Measurements from ENCODE around the gene RBM22. TPM values are rescaled to one million over a fixed set of nuclear protein-coding genes. Genes with fewer than 3 reads are reported as not detected.
"Not testable (repeated sequence)": the region's sequence is repeated elsewhere in the genome, so short reads cannot be mapped to it uniquely, and the experiment has no call there.

The RBM22 gene
- polyA plus RNA-seq, 2 of the 4 experiments (the other 2 are of a cell fraction), result 42.2 to 75.7 TPM

- Histone ChIP-seq H3K9me3 (no peaks in the 10 kb centered on the region), H3K4me2 (no peak overlapping the region), H3K27ac (no peak overlapping the region), H3K4me3 (no peak overlapping the region), H3K4me1 (0 out of 3 replicates have a peak, but pooled peaks cover 4% of the 10 kb centered on the region)
- ChIA-PET CTCF (interaction anchor here (1.1 kb wide), 1 partner anchor 79 kb away, joined by 3 read pairs; no protein-coding TSS in a partner anchor), POLR2A (interaction anchor here (0.8 kb wide), 1 partner anchor 8 kb away, joined by 5 read pairs; the partner anchor contains the start of gene DCTN4)
- no peak for DNase-seq (ENCODE audit: low read depth in 1 of 2, low spot score in 1 of 2)
- TF ChIP-seq ZSCAN20 (CRISPR knock-in tag; IDR thresholded peaks at IDR 0.05), result no peak
- TF ChIP-seq SMC3 (IDR thresholded peaks at IDR 0.05), result no peak
- TF ChIP-seq ZC3H11A (IDR thresholded peaks at IDR 0.05), result no peak
- no peak for TF ChIP-seq HMGXB4 (CRISPR knock-in tag; IDR thresholded peaks at IDR 0.05; ENCODE audit: borderline replicate concordance)
- TF ChIP-seq CEBPB (IDR thresholded peaks at IDR 0.05), result no peak
- TF ChIP-seq ATOH8 (CRISPR knock-in tag; IDR thresholded peaks at IDR 0.05; ENCODE audit: low read depth), result no peak
- no peak for TF ChIP-seq KDM1A (IDR thresholded peaks at IDR 0.05; ENCODE audit: low read depth)
- TF ChIP-seq CTCF (IDR thresholded peaks at IDR 0.05), result no peak
- no peak for TF ChIP-seq MYC (IDR thresholded peaks at IDR 0.05; ENCODE audit: borderline replicate concordance, low read length)
- ATAC-seq, result no peak
- WGBS (ENCODE audit: missing lambda C conversion rate), result 86% methylated on average over 2 of the region's 2 CpGs
- no peak for FAIRE-seq
Measured at GRCh38 chr5:150750469-150750868, 49.6 kb upstream of the RBM22 start.

GRCh38 chr5:150743142-150743488, 42.3 kb upstream of the RBM22 start:
- H3K27ac ChIP-seq; H3K4me2 ChIP-seq; H3K4me3 ChIP-seq; CTCF ChIA-PET; DNase-seq (ENCODE audit: low read depth in 1 of 2, low spot score in 1 of 2); H3K4me1 ChIP-seq; POLR2A ChIA-PET; H3K9me3 ChIP-seq; FAIRE-seq; ATAC-seq: not testable (repeated sequence)
- 91% methylated on average over 7 of the region's 9 CpGs for WGBS (ENCODE audit: missing lambda C conversion rate)

GRCh38 chr5:150742455-150743141, 41.7 kb upstream of the RBM22 start:
- FAIRE-seq; CTCF ChIA-PET; H3K4me1 ChIP-seq; DNase-seq (ENCODE audit: low read depth in 1 of 2, low spot score in 1 of 2); H3K27ac ChIP-seq; POLR2A ChIA-PET; H3K4me2 ChIP-seq; ATAC-seq; H3K4me3 ChIP-seq; H3K9me3 ChIP-seq: not testable (repeated sequence)
- 90% methylated on average over 18 of the region's 18 CpGs for WGBS (ENCODE audit: missing lambda C conversion rate)

- no peak for TF ChIP-seq FOSL2 (IDR thresholded peaks at IDR 0.05)
- TF ChIP-seq FOSL2 (CRISPR knock-in tag; IDR thresholded peaks at IDR 0.05), result no peak
- no peak for TF ChIP-seq BHLHE40 (IDR thresholded peaks at IDR 0.05; ENCODE audit: low read depth, low read length)
- TF ChIP-seq FOSB (CRISPR knock-in tag; IDR thresholded peaks at IDR 0.05), result no peak
- TF ChIP-seq USF2 (IDR thresholded peaks at IDR 0.05), result no peak
- TF ChIP-seq TFCP2L1 (CRISPR knock-in tag; IDR thresholded peaks at IDR 0.05), result no peak
- no peak for TF ChIP-seq ZNF302 (CRISPR knock-in tag; IDR thresholded peaks at IDR 0.05)
- no peak for TF ChIP-seq SREBF2 (IDR thresholded peaks at IDR 0.05)
- no peak for TF ChIP-seq CEBPB (IDR thresholded peaks at IDR 0.05)
- no peak for TF ChIP-seq MAFK (IDR thresholded peaks at IDR 0.05; ENCODE audit: partially characterized antibody)
- no peak for TF ChIP-seq SMC3 (IDR thresholded peaks at IDR 0.05)
- no peak for TF ChIP-seq MYC (IDR thresholded peaks at IDR 0.05; ENCODE audit: borderline replicate concordance, low read length)
- TF ChIP-seq MAX (IDR thresholded peaks at IDR 0.05), result no peak
- TF ChIP-seq ZFP36 (IDR thresholded peaks at IDR 0.05; ENCODE audit: borderline replicate concordance, partially characterized antibody), result no peak
- no peak for TF ChIP-seq CBX8 (IDR thresholded peaks at IDR 0.05)
- no peak for TF ChIP-seq TP53 (CRISPR knock-in tag; IDR thresholded peaks at IDR 0.05)
- no peak for TF ChIP-seq RARB (CRISPR knock-in tag; IDR thresholded peaks at IDR 0.05)
- ChIA-PET POLR2A (interaction anchor here (0.6 to 1.8 kb wide), 2 partner anchors 12 to 18 kb away, joined by 3 to 4 read pairs; partner anchors contain the start of gene DCTN4), CTCF (interaction anchor here (0.6 to 1.6 kb wide), 7 partner anchors 10 to 468 kb away, joined by 3 to 7 read pairs (median 3); partner anchors contain the start of genes DCTN4 and SMIM3)
- Histone ChIP-seq H3K27ac (no peak overlapping the region), H3K9me3 (no peaks in the 10 kb centered on the region), H3K4me2 (no peak overlapping the region), H3K4me3 (no peak overlapping the region), H3K4me1 (no peaks in the 10 kb centered on the region)
- ATAC-seq (no peak), DNase-seq (ENCODE audit: low read depth in 1 of 2, low spot score in 1 of 2) (no peak), FAIRE-seq (no peak)
Measured at GRCh38 chr5:150740992-150741391, 40.1 kb upstream of the RBM22 start.
